ENCODE results near the gene RBL1. TPM values are rescaled to one million over a fixed set of nuclear protein-coding genes. Genes with fewer than 3 reads are reported as not detected.
"Not testable (repeated sequence)": the region's sequence is repeated elsewhere in the genome, so short reads cannot be mapped to it uniquely, and the experiment has no call there.

RBL1 gene
- total and polyA plus RNA-seq, 2 experiments from 2014 or later = 4.4 to 7.0 TPM

DNA sequence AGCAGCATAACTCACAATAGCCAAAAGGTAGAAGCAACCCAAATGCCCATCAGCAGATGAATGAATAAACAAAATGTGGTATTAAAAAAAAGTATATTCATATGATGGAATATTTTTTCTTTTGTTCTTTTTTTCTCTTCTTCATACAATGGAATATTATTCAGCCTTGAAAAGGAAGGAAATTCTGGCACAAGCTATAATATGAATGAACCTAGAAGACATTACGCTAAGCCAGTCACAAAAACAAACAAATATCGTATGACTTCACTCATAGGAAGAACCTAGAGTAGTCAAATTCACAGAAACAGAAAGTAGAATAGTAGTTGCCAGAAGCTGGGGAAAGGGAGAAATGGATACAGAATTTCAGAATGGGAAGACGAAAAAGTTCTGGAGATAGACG lies 63.7 kb downstream of the RBL1 start:
- in situ Hi-C loops (cut with MboI) = no loop called here
- TF ChIP-seq EZH2 (IDR thresholded peaks at IDR 0.05; ENCODE audit: insufficient read depth, poor library complexity, severe bottlenecking) = no peak
- TF ChIP-seq EZH2phosphoT487 (IDR thresholded peaks at IDR 0.05; ENCODE audit: insufficient read depth, low read depth) = no peak

DNA sequence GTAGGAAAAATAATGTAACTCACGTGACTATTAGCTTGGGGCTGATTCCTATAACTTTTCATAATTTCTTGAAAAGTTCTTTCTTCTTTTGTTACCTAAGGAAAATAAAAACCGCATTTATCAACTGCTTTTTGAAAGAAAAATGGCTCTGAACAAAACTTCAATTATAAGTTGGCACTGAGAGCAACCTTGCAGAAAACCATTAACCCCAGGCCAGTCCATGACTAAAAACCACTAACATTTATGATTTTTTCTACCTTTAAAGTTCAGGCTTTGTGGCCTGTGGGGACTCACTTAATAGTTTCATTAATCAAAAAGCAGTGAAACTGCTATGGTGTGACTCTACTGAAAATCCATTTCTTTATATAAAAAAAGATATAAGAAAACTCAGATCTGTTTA lies 75.2 kb downstream of the RBL1 start:
- Histone ChIP-seq H3K9me2 (ENCODE audit: insufficient read depth) (no peaks in the 10 kb centered on the region), H3K79me2 (ENCODE audit: insufficient read depth) (no peaks in the 10 kb centered on the region), H4K20me1 (ENCODE audit: insufficient read depth) (no peaks in the 10 kb centered on the region), H3K4me1 (ENCODE audit: insufficient read depth) (no peaks in the 10 kb centered on the region), H3K4me3 (no peak overlapping the region), H3K36me3 (ENCODE audit: low read depth) (no peaks in the 10 kb centered on the region; the same call in 1 of the 2 replicates), H3F3A (ENCODE audit: insufficient read depth) (no peaks in the 10 kb centered on the region), H3K27ac (no peak overlapping the region), H2AFZ (no peak overlapping the region), H3K9me3 (ENCODE audit: low read depth) (no peaks in the 10 kb centered on the region), H3K27me3 (replicated peaks; ENCODE audit: insufficient read depth) (no peaks in the 10 kb centered on the region), H3K4me2 (ENCODE audit: unreplicated experiment) (no peak overlapping the region), H3K9ac (no peak overlapping the region)
- 97 to 100% methylated on average over 2 of the region's 2 CpGs for WGBS, 2 experiments (ENCODE audit: low coverage in 1 of 2, low lambda C conversion rate in 2 of 2, missing lambda C conversion rate in 2 of 2)
- DNase-seq = no peak
- in situ Hi-C loops (cut with MboI) = no loop called here
- TF ChIP-seq EZH2 (IDR thresholded peaks at IDR 0.05; ENCODE audit: insufficient read depth, poor library complexity, severe bottlenecking) (no peak), EZH2phosphoT487 (IDR thresholded peaks at IDR 0.05; ENCODE audit: insufficient read depth, low read depth) (no peak)

More for the DNA sequence above, 63.7 kb downstream of the RBL1 start:
- no peak overlapping the region for H3K27ac ChIP-seq
- 91 to 96% methylated on average over 4 of the region's 4 CpGs for WGBS, 2 experiments (ENCODE audit: low coverage in 1 of 2, low lambda C conversion rate in 2 of 2, missing lambda C conversion rate in 2 of 2)
- no peak for DNase-seq
- no peak overlapping the region for H3K9ac ChIP-seq
- H3K9me2 ChIP-seq (ENCODE audit: insufficient read depth) = no peaks in the 10 kb centered on the region
- H3K9me3 ChIP-seq (ENCODE audit: low read depth) = no peaks in the 10 kb centered on the region
- no peaks in the 10 kb centered on the region for H3K79me2 ChIP-seq (ENCODE audit: insufficient read depth)
- no peaks in the 10 kb centered on the region for H3K4me1 ChIP-seq (ENCODE audit: insufficient read depth)
- no peak overlapping the region for H3K4me3 ChIP-seq
- no peak overlapping the region for H2AFZ ChIP-seq
- no peak overlapping the region for H3K4me2 ChIP-seq (ENCODE audit: unreplicated experiment)
- peaks cover 7% of the 10 kb centered on the region; the same call in 1 of the 2 replicates for H3K36me3 ChIP-seq (ENCODE audit: low read depth)
- H3K27me3 ChIP-seq (replicated peaks; ENCODE audit: insufficient read depth) = no peaks in the 10 kb centered on the region
- no peaks in the 10 kb centered on the region for H4K20me1 ChIP-seq (ENCODE audit: insufficient read depth)
- no peaks in the 10 kb centered on the region for H3F3A ChIP-seq (ENCODE audit: insufficient read depth)

DNA sequence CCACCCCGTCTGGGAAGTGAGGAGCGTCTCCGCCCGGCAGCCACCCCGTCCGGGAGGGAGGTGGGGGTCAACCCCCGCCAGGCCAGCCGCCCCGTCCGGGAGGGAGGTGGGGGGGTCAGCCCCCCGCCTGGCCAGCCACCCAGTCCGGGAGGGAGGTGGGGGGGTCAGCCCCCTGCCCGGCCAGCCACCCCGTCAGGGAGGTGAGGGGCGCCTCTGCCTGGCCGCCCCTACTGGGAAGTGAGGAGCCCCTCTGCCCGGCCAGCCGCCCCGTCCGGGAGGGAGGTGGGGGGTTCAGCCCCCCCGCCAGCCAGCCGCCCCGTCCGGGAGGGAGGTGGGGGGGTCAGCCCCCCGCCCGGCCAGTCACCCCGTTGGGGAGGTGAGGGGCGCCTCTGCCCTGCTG lies 83.2 kb downstream of the RBL1 start:
- H3F3A ChIP-seq (ENCODE audit: insufficient read depth); H3K9me3 ChIP-seq (ENCODE audit: low read depth); H3K9ac ChIP-seq; H3K27me3 ChIP-seq (replicated peaks; ENCODE audit: insufficient read depth); in situ Hi-C loops (cut with MboI); DNase-seq; H3K4me2 ChIP-seq (ENCODE audit: unreplicated experiment); H3K36me3 ChIP-seq (ENCODE audit: low read depth); H4K20me1 ChIP-seq (ENCODE audit: insufficient read depth); H3K79me2 ChIP-seq (ENCODE audit: insufficient read depth); H3K9me2 ChIP-seq (ENCODE audit: insufficient read depth); H2AFZ ChIP-seq; H3K4me1 ChIP-seq (ENCODE audit: insufficient read depth); H3K27ac ChIP-seq; H3K4me3 ChIP-seq: not testable (repeated sequence)
- 94 to 100% methylated on average over 1 to 15 of the region's 28 CpGs for WGBS, 2 experiments (ENCODE audit: low coverage in 1 of 2, low lambda C conversion rate in 2 of 2, missing lambda C conversion rate in 2 of 2)

DNA sequence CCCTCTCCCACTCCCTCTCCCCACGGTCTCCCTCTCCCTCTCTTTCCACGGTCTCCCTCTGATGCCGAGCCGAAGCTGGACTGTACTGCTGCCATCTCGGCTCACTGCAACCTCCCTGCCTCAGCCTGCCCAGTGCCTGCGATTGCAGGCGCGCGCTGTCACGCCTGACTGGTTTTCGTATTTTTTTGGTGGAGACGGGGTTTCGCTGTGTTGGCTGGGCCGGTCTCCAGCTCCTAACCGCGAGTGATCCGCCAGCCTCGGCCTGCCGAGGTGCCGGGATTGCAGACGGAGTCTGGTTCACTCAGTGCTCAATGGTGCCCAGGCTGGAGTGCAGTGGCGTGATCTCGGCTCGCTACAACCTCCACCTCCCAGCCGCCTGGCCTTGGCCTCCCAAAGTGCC lies 83.9 kb downstream of the RBL1 start:
- H4K20me1 ChIP-seq (ENCODE audit: insufficient read depth); H3K79me2 ChIP-seq (ENCODE audit: insufficient read depth); H3K27ac ChIP-seq; in situ Hi-C loops (cut with MboI); H3K4me2 ChIP-seq (ENCODE audit: unreplicated experiment); H2AFZ ChIP-seq; H3K9me2 ChIP-seq (ENCODE audit: insufficient read depth); H3K27me3 ChIP-seq (replicated peaks; ENCODE audit: insufficient read depth); H3K9ac ChIP-seq; DNase-seq; H3K36me3 ChIP-seq (ENCODE audit: low read depth); H3K4me3 ChIP-seq; H3K4me1 ChIP-seq (ENCODE audit: insufficient read depth); H3F3A ChIP-seq (ENCODE audit: insufficient read depth); H3K9me3 ChIP-seq (ENCODE audit: low read depth): not testable (repeated sequence)
- WGBS, 2 experiments (ENCODE audit: low coverage in 1 of 2, low lambda C conversion rate in 2 of 2, missing lambda C conversion rate in 2 of 2) = 88 to 95% methylated on average over 25 of the region's 25 CpGs

DNA sequence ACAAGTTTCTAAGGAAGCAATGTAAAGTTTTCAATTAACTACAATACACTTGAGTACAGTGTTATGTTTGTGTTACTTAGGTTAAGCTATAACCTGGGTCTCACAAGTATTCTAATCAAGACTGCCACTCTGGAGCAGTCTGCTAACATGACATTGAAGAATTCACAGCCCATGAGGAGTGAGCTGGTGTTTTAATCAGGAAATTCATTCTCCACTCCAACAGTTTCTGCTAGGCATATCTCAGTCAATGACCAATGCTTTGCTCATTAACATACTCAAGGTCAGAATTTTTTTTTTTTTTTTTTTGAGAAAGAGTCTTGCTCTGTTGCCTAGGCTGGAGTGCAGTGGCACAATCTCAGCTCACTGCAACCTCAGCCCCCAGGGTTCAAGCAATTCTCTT lies 84.7 kb downstream of the RBL1 start:
- Histone ChIP-seq H3K4me3 (no peak overlapping the region), H3K4me1 (ENCODE audit: insufficient read depth) (no peaks in the 10 kb centered on the region), H3K9me3 (ENCODE audit: low read depth) (no peaks in the 10 kb centered on the region), H3K27ac (no peak overlapping the region), H3K27me3 (replicated peaks; ENCODE audit: insufficient read depth) (no peaks in the 10 kb centered on the region), H3K4me2 (ENCODE audit: unreplicated experiment) (no peak overlapping the region), H3K9me2 (ENCODE audit: insufficient read depth) (no peaks in the 10 kb centered on the region), H3K9ac (no peak overlapping the region), H2AFZ (no peak overlapping the region), H4K20me1 (ENCODE audit: insufficient read depth) (no peaks in the 10 kb centered on the region), H3K36me3 (ENCODE audit: low read depth) (no peaks in the 10 kb centered on the region), H3F3A (ENCODE audit: insufficient read depth) (no peaks in the 10 kb centered on the region), H3K79me2 (ENCODE audit: insufficient read depth) (no peaks in the 10 kb centered on the region)
- DNase-seq = no peak
- in situ Hi-C loops (cut with MboI) = no loop called here
- TF ChIP-seq EZH2 (IDR thresholded peaks at IDR 0.05; ENCODE audit: insufficient read depth, poor library complexity, severe bottlenecking) (no peak), EZH2phosphoT487 (IDR thresholded peaks at IDR 0.05; ENCODE audit: insufficient read depth, low read depth) (no peak)
